K562 (cell line): Measurements from ENCODE around the gene TMEFF1. TPM values are rescaled to one million over a fixed set of nuclear protein-coding genes. Genes with fewer than 3 reads are reported as not detected.

Experiments used
- ATAC-seq: fragments of 200-7000 bp; cut with Tn5 transposase; 3 replicates; pipeline ENCODE4 v1.9.1; 2020; ENCODE audit warnings: moderate library complexity
- BruUV-seq: library from RNA; stranded (reverse); fragments of 400-500 nt; replicated peaks from 2 replicates; lab custom pipeline; 2021; lab: Mats Ljungman, UMichigan
- CTCF ChIA-PET: fragments of 300-600 bp; formaldehyde crosslinking; extraction: SDS; loops from one replicate; lab custom pipeline; 2021; ENCODE audit warnings: low intra/inter-chr PET ratio; lab: Yijun Ruan, JAX
- POLR2A ChIA-PET: fragments of 300-600, 350-650 bp; sonication (Branson Sonifier 250); formaldehyde crosslinking; extraction: SDS; loops from one replicate; lab custom pipeline; 2021; ENCODE audit warnings: antibody characterized with exemption, inconsistent platforms; lab: Yijun Ruan, JAX
- DNase-seq, 4 experiments: peaks; one replicate each; pipeline versions ENCODE4 v3.0.0 to v3.0.0-alpha.2; 2011 to 2018; ENCODE audit warnings: low spot score in 3 of 4, mixed read lengths in 3 of 4; ENCODE audit errors: extremely low read depth in 1 of 4
- FAIRE-seq: peaks from 2 replicates; lab custom pipeline; 2011; peaks lifted over from hg19 to GRCh38; lab: Jason Lieb, UNC
- H2AFZ ChIP-seq: 2 replicates; pipeline ENCODE4 v1.6.0; 2011; ENCODE audit warnings: low read depth, low read length, control low read depth, inconsistent platforms
- H3K27ac ChIP-seq: fragments of 200-600 bp; 3 replicates; pipeline ENCODE4 v1.8.0; 2011; ENCODE audit warnings: low read depth, mild to moderate bottlenecking, control low read depth, inconsistent platforms, low read length, moderate library complexity, mixed read lengths; ENCODE audit errors: extremely low read depth
- H3K27me3 ChIP-seq, 2 experiments: fragments of 300-600 bp in 1 of 2; 2 replicates in 1 of 2; 3 replicates in 1 of 2; pipeline versions ENCODE4 v1.6.0 to v1.8.0; 2011; ENCODE audit warnings: inconsistent platforms in 2 of 2, low read length in 2 of 2, mild to moderate bottlenecking in 1 of 2, mixed read lengths in 1 of 2, moderate library complexity in 1 of 2; ENCODE audit not compliant: control insufficient read depth in 2 of 2, insufficient read depth in 2 of 2
- H3K36me3 ChIP-seq: fragments of 300-600 bp; 3 replicates; pipeline ENCODE4 v1.8.0; 2011; ENCODE audit warnings: mild to moderate bottlenecking, low read length, inconsistent platforms; ENCODE audit not compliant: control insufficient read depth, insufficient read depth
- H3K4me1 ChIP-seq, 2 experiments: fragments of 200-600 bp in 1 of 2; replicated peaks in 1 of 2; 2 replicates in 1 of 2; 3 replicates in 1 of 2; pipeline versions ENCODE4 v1.5.1 to v1.8.0; 2011; ENCODE audit warnings: inconsistent platforms in 2 of 2, low read length in 2 of 2, mild to moderate bottlenecking in 1 of 2, mixed read lengths in 1 of 2, moderate library complexity in 1 of 2; ENCODE audit not compliant: control insufficient read depth in 2 of 2, insufficient read depth in 2 of 2
- H3K4me2 ChIP-seq: 2 replicates; pipeline ENCODE4 v1.6.1; 2011; ENCODE audit warnings: low read length, control low read depth, inconsistent platforms, mixed read lengths; ENCODE audit not compliant: insufficient read depth
- H3K4me3 ChIP-seq: fragments of 200-600 bp; sonication (generic), shearing (Covaris generic); 2 replicates; pipeline ENCODE4 v1.5.1; 2016; ENCODE audit warnings: control low read depth, inconsistent platforms
- H3K79me2 ChIP-seq: fragments of 200-600 bp; 3 replicates; pipeline ENCODE4 v1.8.0; 2011; ENCODE audit warnings: low read length, inconsistent platforms; ENCODE audit not compliant: control insufficient read depth, insufficient read depth
- H3K9ac ChIP-seq, 2 experiments: 2 replicates each; pipeline versions ENCODE4 v1.6.0 to v1.6.1; 2011; ENCODE audit warnings: low read depth in 2 of 2, low read length in 2 of 2, control low read depth in 1 of 2, inconsistent platforms in 1 of 2, mild to moderate bottlenecking in 1 of 2, mixed read lengths in 1 of 2; ENCODE audit not compliant: insufficient read depth in 1 of 2
- H3K9me1 ChIP-seq: one replicate; pipeline ENCODE4 v1.6.0; 2011; ENCODE audit warnings: inconsistent platforms, mild to moderate bottlenecking, low read length, moderate library complexity; ENCODE audit not compliant: control insufficient read depth, insufficient read depth
- H3K9me3 ChIP-seq: replicated peaks from 2 replicates; pipeline ENCODE4 v1.5.1; 2011; ENCODE audit warnings: low read depth, low read length, inconsistent platforms; ENCODE audit not compliant: control insufficient read depth, insufficient read depth
- H4K20me1 ChIP-seq: replicated peaks from 2 replicates; pipeline ENCODE4 v1.6.1; 2011; ENCODE audit warnings: low read length, inconsistent platforms, mixed read lengths; ENCODE audit not compliant: control insufficient read depth, insufficient read depth
- GATA2 ChIP-seq: sonication (generic); formaldehyde crosslinking; IDR thresholded peaks from 2 replicates; pipeline ENCODE4 v1.4.0; 2020; ENCODE audit warnings: mild to moderate bottlenecking, missing genetic modification reagents
- MTA1 ChIP-seq: fragments of 450-650 bp; IDR thresholded peaks from 2 replicates; pipeline ENCODE4 v1.6.1; 2017; ENCODE audit warnings: borderline replicate concordance
- MYBL2 ChIP-seq, 2 experiments: fragments of 450-650 bp in 1 of 2; sonication (generic) in 1 of 2; formaldehyde crosslinking in 1 of 2; IDR thresholded peaks; 2 replicates each; pipeline versions ENCODE4 v1.6.1 to v1.8.1; 2017 to 2022; ENCODE audit warnings: borderline replicate concordance in 1 of 2, inconsistent platforms in 1 of 2, low read depth in 1 of 2, mild to moderate bottlenecking in 1 of 2, missing genetic modification reagents in 1 of 2, moderate library complexity in 1 of 2
- WGBS: fragments of 100-300 bp; shearing (Covaris generic); methylation state at CpG from one replicate; pipeline ENCODE4 v1.1.6; 2016; ENCODE audit warnings: low coverage, mixed read lengths; ENCODE audit not compliant: insufficient coverage; ENCODE audit errors: missing lambda C conversion rate; 5-methylcytosine and 5-hydroxymethylcytosine counted together
- in situ Hi-C: fragments of 300-500 bp; cut with MboI; formaldehyde crosslinking; loops from 4 replicates; pipeline ENCODE4 v1.15.0; 2018; ENCODE audit warnings: inconsistent platforms, mixed read lengths
- intact Hi-C: fragments of 100-400 bp; cut with micrococcal nuclease; formaldehyde crosslinking; loops from 2 replicates; pipeline ENCODE4 v1.14.2; 2022
- polyA plus RNA-seq, 8 experiments: library from polyadenylated mRNA; depleted of rRNA in 4 of 8; stranded (reverse) in 5 of 8; unstranded in 3 of 8; fragments of >200 nt; fragmentation: Nextera tagmentation in 2 of 8; fragmentation: Illumina TruSeq in 1 of 8; extraction: Ambion mirVana in 2 of 8; extraction: Trizol in 1 of 8; gene quantifications; 2 replicates each; pipeline versions ENCODE4 v1.2.1 to v1.2.3, GENCODE V29; 2011 to 2014; ENCODE audit warnings: inconsistent platforms in 1 of 8, missing spikeins in 1 of 8
- total RNA-seq, 7 experiments: library from RNA; depleted of rRNA in 6 of 7; stranded (reverse); fragments of >200 nt in 6 of 7; fragmentation: Illumina TruSeq in 2 of 7; extraction: Trizol in 2 of 7; gene quantifications; 2 replicates each; pipeline versions ENCODE4 v1.2.1 to v1.2.3, GENCODE V29; 2011 to 2021; ENCODE audit warnings: low replicate concordance in 1 of 7
- TF ChIP-seq, protein P1 (sequence below), 2 experiments: fragments of 450-650 bp in 1 of 2; sonication (generic) in 1 of 2; formaldehyde crosslinking in 1 of 2; IDR thresholded peaks in 1 of 2; conservative IDR thresholded peaks in 1 of 2; 2 replicates each; pipeline versions ENCODE4 v1.6.1 to v1.8.1; 2016 to 2023; ENCODE audit warnings: mild to moderate bottlenecking in 2 of 2, moderate library complexity in 2 of 2, inconsistent platforms in 1 of 2, missing genetic modification reagents in 1 of 2

Gene TMEFF1
- total and polyA plus RNA-seq, 9 of the 15 experiments (the other 6 are each of a cell fraction or from before 2014, with no cell fraction given) = 0.07 to 1.1 (median 0.28) TPM; not detected in 2

DNA sequence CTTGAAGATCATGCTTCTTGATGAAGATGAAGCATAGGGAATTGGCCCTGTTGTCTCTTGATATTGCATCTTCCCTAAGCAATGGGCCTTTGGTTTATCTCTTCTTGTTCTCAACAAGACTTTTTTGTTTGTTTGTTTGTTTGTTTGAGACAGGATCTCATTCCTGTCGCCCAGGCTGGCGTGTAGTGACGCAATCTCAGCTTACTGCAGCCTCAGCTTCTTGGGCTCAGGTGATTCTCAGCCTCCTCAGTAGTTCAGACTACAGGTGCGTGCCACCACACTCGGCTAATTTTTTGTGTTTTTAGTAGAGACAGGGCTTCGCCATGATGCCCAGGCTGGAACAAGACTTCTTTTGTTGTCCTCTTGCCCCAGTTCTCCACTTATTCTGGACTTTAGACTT lies 5.2 kb downstream of the TMEFF1 start:
- Histone ChIP-seq H3K79me2 (no peaks in the 10 kb centered on the region), H3K9ac (no peak overlapping the region), H3K27me3 (peaks cover 3 to 15% of the 10 kb centered on the region in 2 experiments; a peak in 4 of 5 replicates), H3K9me1 (no peaks in the 10 kb centered on the region), H3K36me3 (no peaks in the 10 kb centered on the region), H3K4me1 (peaks cover 0 to 11% of the 10 kb centered on the region in 2 experiments; a peak in 2 of 5 replicates), H3K9me3 (no peaks in the 10 kb centered on the region; the same call in 1 of the 2 replicates), H3K4me2 (no peak overlapping the region), H3K27ac (no peak overlapping the region), H2AFZ (no peak overlapping the region), H3K4me3 (no peak overlapping the region), H4K20me1 (no peaks in the 10 kb centered on the region)
- in situ Hi-C loops (no loop called here), intact Hi-C loops (no loop called here)
- TF ChIP-seq, protein P1, sequence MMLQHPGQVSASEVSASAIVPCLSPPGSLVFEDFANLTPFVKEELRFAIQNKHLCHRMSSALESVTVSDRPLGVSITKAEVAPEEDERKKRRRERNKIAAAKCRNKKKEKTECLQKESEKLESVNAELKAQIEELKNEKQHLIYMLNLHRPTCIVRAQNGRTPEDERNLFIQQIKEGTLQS (IDR thresholded peaks at IDR 0.05) = 0 out of 2 replicates have a peak, but pooled peaks have one; percentile 19
- TF ChIP-seq, protein P1 (CRISPR knock-in tag; conservative IDR thresholded peaks at IDR 0.05) = no peak
- TF ChIP-seq MYBL2 (IDR thresholded peaks at IDR 0.05; ENCODE audit: low read depth) (no peak), MYBL2 (CRISPR knock-in tag; IDR thresholded peaks at IDR 0.05; ENCODE audit: borderline replicate concordance) (no peak), MTA1 (no peak), GATA2 (CRISPR knock-in tag) (no peak)
- POLR2A ChIA-PET = no interaction called here
- FAIRE-seq (no peak), ATAC-seq (no peak), DNase-seq (no peak)
- CTCF ChIA-PET = no interaction called here
- BruUV-seq = no TSS peak
- WGBS = 6% methylated on average over 6 of the region's 6 CpGs
